ENCODE data around the gene ZNRF2.

The ZNRF2 gene

GRCh38 chr7:30412782-30413504 is 128.5 kb downstream of the ZNRF2 start:
- DNase-seq (ENCODE audit: low spot score): peak; percentile 88

GRCh38 chr7:30413864-30414263 is 129.5 kb downstream of the ZNRF2 start:
- no peak for DNase-seq (ENCODE audit: low spot score)
